GM18907 (cell line): ENCODE measurements around the gene CAPZA1.

Experiments used
- ATAC-seq: cut with Tn5 transposase; IDR thresholded peaks from one replicate; pipeline ENCODE4 v1.9.1; 2021; ENCODE audit warnings: mild to moderate bottlenecking, moderate library complexity; ENCODE audit not compliant: unreplicated experiment

The CAPZA1 gene

DNA sequence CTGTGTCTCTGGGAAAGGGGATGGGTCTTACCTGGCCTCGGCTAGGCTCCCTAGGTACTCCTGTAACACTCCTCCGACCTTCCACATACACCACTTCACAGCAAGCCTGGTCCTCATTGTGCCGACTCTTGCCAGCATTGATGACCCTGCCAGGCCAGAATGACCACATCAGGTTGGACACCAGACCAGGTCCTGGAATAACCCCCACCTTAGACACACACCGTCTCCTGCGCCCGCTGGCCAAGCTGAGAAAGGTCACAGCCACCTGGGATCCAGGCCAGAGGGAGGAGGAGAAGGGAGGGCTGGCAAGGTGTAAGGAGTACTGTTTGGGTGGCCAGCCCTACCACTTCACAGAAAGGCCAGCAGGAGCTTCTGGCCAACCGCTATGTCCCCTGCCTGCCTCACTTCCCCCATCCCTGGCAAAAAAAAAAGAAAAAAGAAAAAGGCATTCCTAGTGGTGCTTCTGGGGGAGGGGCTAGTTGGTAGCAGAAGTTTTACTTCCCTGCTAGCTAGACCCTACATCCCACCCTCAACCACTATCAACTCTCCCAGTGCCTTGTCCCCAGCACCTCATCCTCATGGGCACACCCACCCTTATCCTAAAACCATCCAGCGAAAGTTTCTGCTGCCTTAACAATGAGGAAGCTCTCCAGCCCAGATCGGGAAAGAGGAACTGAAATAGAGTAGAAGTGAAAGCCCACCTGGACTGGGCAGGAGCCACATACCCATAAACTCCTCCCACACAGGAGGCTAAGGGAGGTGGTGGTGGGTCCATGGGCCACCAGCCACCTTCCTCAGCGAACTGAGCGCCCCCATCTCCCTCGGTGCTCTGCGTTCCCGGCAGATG is 94.1 kb downstream of the CAPZA1 start:
- no peak for ATAC-seq

DNA sequence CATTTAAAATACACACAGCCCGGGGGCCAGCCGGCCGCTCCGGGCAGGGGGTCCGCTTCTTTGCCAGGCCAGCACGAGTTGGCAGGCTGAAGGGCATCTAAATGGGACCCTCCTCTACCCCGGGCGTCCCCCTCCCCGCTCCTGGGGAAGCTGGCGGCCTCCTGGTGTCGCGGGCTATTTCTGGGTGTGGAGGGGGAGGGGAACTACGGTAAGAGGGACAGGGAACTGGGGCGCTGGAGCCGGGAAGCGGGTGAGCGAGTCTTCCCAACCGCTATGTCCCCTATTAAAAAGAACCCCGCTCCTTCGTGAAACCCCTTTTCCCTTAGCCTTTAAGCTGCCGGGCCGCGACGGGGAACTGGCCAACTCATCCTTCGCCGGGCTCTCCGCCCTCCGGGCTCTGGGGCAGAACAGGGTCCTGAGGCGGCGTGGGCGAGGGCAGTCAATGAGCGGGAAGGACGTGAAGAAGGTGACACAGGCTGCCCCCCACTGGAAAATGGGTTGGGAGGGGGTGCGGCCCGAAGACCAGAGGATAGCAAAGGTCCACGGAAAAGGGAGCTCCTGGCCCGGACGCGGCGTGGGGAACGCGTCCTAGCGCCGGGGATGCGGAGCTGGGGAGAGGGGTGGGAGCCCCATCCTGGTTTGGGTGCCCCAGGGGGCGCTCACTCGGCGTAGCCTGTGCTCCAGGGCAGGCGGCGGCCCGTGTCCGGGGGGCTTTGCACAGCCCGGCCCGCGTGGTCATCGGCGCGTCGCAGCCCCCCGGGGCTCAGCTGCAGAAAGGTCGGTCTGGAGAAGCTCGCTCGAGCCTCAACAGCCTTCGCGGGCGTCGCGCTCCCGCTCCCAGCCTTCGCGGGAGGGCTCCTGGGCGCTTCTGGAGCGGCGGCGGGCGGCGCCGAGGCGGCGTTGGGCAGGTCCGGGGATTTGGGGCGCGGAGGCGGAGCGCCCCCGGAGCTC is 95.0 kb downstream of the CAPZA1 start:
- peak; percentile 3 for ATAC-seq

DNA sequence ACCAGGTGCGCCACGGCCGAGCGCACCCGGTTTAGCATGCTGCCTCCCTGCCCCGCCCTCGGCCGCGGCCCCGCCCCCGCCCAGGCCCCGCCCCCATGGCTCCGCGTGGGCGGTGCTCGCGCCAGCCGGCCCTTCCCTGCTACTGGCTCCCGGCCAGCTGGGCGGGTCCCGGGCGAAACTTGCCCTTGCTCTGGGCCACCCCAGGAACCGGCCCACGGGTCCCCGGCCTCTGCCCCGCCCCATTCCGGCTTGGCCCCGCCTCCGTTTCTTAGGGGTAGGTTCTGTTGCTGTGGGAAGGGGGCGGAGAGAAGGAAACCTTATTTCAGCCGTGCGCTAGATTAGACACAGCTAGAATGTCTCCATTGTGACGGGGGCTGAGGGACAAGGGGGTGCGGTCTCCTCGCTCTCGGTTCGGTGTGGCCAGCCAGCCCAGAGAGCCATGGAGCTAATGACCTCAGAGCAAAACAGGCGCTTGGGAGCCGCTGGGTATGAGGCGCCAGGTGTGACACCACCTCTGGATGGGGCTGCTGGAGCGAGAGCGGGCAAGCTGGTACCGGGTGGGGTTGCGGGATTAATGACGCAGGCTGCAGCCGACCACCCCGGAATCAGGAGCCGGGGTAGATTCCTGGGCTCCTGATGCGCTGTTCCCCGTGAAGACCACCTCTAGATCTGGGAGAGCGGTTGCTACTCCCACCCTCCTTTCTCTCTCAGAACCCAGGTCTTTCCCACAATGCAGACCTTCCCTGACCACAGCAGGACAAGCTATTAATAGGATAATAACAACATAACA is 95.8 kb downstream of the CAPZA1 start, which contains the start of gene PPM1J:
Gene PPM1J, minus strand, starts transcription at position 69 of the 790 bp plus-strand sequence. Its CDS starts 31 bp downstream, at position 38.
- ATAC-seq: peak; percentile 82

DNA sequence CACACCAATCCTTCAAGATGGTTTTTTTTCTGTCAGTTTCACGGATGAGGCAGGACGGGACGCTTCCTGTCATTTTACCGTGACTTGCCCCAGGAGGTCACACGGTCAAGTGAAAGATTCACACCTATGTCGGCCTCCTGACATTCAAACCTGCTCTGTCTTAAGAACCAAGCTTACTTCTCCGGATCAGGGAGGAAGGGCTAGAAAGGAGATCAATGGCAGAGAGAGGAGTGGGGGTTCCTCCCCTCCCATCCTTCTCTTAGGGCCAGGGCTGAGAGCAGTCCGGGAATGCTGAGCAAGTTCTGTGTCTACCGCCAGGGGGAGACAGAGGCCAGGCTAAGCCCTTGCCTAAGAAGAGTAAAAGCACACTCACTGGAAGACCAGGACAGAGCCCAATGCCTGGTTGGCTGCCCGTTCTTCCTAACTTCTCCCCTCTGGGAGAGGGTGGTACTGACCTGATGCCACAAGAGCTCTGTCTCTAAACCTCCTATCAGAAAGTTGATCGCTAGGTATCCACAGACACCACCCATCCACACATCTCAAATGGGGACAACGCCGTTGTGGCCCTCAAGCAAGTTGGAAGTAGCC is 96.6 kb downstream of the CAPZA1 start:
- ATAC-seq: peak; percentile 39

DNA sequence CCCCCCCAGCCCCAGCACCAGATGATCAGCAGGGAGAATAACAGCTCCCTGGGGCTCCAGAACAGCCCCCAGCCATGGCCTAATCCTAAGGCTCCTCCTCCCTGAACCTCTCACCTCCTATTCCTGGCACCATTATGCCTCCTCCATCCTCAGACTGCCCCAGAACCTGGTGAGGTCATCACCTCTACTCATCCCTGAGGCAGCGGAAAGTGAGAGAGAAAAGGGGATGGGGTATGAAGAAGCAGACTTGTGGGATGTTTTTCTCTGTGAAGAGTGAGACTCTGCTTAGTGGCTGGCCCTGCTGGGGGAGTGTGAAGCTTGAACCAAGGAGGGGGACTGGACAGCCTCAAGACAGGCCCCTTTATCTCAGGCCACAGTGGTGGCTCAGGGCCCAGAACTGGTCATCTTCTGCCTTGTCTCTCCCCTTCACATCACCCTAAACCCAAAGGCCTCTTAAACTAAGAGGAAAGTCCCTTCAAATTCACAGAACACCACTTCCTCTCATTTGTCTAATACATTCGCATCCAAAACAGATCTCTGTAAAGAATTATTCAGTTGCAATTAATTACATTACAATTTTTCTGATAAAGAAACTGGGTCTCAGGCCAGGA is 97.7 kb downstream of the CAPZA1 start:
- no peak for ATAC-seq

DNA sequence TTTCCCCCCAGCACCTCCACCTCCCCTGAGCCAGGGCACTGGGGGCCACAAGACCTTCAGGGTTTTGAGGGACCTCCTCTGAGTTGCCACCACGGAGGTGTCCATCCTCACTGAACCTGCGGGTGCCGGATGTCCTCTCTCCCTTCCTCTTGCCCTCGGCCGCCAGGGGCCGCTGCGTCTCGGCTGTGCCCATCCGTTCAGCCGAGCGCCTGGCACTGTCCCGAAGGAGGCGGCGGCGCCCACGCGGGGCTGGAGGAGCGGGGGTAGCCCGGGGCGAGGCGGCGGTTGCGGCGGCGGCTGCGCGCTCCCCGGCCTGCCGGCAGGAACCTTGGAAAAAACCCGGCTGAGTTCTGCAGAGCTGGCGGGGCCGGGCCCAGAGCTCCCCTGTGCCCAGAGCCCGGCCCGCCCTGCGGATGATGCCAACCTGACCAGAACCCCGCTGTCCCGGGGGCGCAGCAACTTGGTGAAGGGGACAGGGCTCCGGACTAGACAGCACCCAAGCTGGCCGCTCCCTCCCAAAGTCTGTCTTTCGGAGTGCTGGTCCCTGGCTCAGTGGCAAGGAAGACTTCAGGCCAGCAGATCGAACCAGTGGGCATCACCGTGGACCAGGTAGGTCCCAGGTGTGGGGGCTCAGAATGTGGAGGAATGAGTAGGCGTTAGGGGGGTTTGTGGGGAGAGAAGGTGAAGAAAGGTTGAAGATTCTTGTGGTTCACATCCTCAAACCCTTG is 99.2 kb downstream of the CAPZA1 start:
- ATAC-seq: no peak

DNA sequence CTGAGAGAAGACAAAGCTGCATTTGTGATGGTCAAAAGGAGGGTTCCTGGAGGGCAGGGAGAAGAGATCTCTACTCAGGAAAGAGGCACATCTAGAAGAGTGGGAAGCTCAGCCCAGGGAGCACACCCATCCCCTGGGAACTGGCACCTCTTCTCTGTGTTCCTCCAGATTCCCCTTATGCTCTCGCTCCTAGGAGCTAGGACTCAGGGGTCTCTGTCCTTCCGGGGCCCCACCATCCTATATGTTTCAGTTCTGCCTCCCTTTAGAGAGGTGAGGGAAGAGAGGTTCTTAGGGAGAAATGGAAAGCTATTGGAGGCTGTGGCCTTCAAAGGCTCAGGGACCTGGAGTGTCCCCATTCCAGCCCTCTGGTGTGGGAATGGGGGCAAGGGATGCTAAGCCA is 100.1 kb downstream of the CAPZA1 start:
- ATAC-seq: no peak

DNA sequence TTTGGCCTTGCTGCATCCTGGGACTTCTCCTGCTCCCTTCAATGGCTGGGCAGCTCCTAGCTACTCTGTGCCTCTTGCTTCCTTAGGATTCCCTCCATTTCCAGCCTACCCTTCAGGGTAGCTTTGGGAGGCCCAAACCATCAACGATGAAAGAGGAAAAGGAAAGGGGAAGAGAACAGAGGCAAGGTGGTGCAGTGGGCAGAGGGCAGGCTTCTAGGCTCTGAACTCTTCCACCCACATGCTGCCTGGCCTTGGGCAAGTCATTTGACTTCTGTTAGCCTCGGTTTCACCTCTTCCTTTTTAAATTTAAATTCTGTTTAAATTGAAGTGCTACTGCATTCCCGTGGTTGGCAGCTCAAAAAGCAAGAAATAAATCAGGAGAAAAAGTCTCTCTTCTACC is 101.2 kb downstream of the CAPZA1 start:
- ATAC-seq: no peak
